ENCODE measurements around the gene PDGFRA.

DNA sequence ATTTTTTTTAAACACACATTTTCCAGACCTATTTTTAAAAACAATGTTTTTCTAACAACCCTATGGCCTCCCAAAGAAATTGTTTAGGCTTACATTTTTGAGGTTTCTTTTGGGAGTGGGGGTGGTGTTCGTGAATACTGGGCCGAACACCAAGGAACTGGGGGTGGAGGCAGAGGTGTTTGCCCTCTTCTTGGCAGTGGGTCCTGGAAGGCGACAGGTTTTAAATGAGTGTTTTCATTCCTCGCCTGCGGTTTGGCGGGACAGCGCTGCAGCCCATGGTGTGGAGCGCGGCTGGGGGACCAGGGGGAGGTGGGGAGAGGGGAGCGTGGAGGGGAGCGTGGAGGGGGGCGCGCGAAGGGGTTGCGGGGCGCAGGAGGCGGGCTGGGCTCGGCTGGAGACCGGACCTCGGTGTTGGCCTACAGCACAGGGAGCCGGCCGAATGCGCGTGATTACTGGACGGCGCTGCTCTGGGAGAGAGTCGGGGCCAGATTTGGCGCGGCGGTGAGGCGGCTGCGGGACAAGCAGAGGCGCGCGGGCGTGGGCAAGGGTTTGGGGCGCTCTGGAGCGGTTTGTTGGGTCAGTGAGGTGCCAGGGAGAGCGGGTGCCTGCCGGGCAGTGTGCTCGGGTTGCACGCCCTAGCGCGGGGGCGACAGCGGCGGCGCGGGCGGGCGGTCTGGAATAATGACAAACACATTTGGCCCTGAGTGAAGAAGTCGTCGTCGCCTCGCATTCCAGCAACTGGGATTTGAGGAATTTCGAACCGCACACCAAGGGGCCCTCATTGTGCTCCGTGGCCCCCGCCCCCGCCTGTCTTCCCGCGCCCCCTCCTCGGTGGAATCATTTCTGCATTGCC lies 764 bp downstream of the PDGFRA start:
- TF ChIP-seq, protein P1, sequence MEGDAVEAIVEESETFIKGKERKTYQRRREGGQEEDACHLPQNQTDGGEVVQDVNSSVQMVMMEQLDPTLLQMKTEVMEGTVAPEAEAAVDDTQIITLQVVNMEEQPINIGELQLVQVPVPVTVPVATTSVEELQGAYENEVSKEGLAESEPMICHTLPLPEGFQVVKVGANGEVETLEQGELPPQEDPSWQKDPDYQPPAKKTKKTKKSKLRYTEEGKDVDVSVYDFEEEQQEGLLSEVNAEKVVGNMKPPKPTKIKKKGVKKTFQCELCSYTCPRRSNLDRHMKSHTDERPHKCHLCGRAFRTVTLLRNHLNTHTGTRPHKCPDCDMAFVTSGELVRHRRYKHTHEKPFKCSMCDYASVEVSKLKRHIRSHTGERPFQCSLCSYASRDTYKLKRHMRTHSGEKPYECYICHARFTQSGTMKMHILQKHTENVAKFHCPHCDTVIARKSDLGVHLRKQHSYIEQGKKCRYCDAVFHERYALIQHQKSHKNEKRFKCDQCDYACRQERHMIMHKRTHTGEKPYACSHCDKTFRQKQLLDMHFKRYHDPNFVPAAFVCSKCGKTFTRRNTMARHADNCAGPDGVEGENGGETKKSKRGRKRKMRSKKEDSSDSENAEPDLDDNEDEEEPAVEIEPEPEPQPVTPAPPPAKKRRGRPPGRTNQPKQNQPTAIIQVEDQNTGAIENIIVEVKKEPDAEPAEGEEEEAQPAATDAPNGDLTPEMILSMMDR (IDR thresholded peaks at IDR 0.05), result no peak
- no peak for TF ChIP-seq POLR2A (IDR thresholded peaks at IDR 0.05)

Data from uterus (tissue), 2 donors.